H1 (cell line): ENCODE results near the gene DAAM1. TPM values are rescaled to one million over a fixed set of nuclear protein-coding genes. Genes with fewer than 3 reads are reported as not detected.

Experiments used
- ATF3 ChIP-seq: IDR thresholded peaks from 2 replicates; pipeline ENCODE4 v1.6.1; 2011; ENCODE audit warnings: low read depth, mild to moderate bottlenecking, low read length; ENCODE audit not compliant: insufficient read depth
- CEBPB ChIP-seq: IDR thresholded peaks from 2 replicates; pipeline ENCODE4 v1.6.1; 2012; ENCODE audit warnings: low read depth, low read length
- CHD1 ChIP-seq: IDR thresholded peaks from 2 replicates; pipeline ENCODE4 v1.6.1; 2012; ENCODE audit warnings: low read depth, low read length, improper control_type of control experiment
- CHD2 ChIP-seq: IDR thresholded peaks from 2 replicates; pipeline ENCODE4 v1.6.1; 2012; ENCODE audit warnings: low read length, improper control_type of control experiment
- MAX ChIP-seq: IDR thresholded peaks from 2 replicates; pipeline ENCODE4 v1.6.1; 2012; ENCODE audit warnings: inconsistent platforms
- NANOG ChIP-seq: IDR thresholded peaks from 2 replicates; pipeline ENCODE4 v1.6.1; 2011; ENCODE audit warnings: low read length, low read depth, mild to moderate bottlenecking, inconsistent platforms; ENCODE audit not compliant: insufficient read depth, poor library complexity, severe bottlenecking
- TAF7 ChIP-seq: optimal IDR thresholded peaks from 2 replicates; pipeline ENCODE3; 2011; ENCODE audit warnings: low read depth, mild to moderate bottlenecking, inconsistent platforms, low read length, moderate library complexity, borderline replicate concordance
- ZNF274 ChIP-seq: IDR thresholded peaks from 2 replicates; pipeline ENCODE4 v1.7.0; 2012; ENCODE audit warnings: low read length, borderline replicate concordance; ENCODE audit errors: extremely low read depth
- polyA plus RNA-seq, 7 experiments: library from polyadenylated mRNA; depleted of rRNA in 3 of 7; stranded (reverse) in 5 of 7; unstranded in 2 of 7; fragments of >200 nt in 5 of 7; fragments of 200-250 nt in 2 of 7; gene quantifications; 1 replicate in 5 of 7; 2 replicates in 1 of 7; 4 replicates in 1 of 7; pipeline versions ENCODE4 v1.2.1 to v1.2.3, GENCODE V29; 2011 to 2013; ENCODE audit warnings: missing spikeins in 2 of 7, mixed read lengths in 2 of 7
- total RNA-seq: library from RNA; stranded (reverse); fragmentation: NEBNext Ultra II Directional; extraction: Animal tissue kit (Norgen Biotek cat#: 25700); gene quantifications from 2 replicates; pipeline ENCODE4 v1.2.1, GENCODE V29; 2021

The DAAM1 gene
- total and polyA plus RNA-seq, 2 of the 8 experiments (the other 6 are each of a cell fraction or from before 2014, with no cell fraction given) = 5.0 to 44.9 TPM

GRCh38 chr14:59314953-59315599 lies 126.6 kb downstream of the DAAM1 start (continued):
- TF ChIP-seq CHD2 (no peak), CHD1 (no peak), MAX (no peak), TAF7 (no peak), NANOG (no peak), CEBPB (no peak), ZNF274 (no peak), ATF3 (no peak)
- TF ChIP-seq, all 59 proteins: peak for 0
